ENCODE data around the gene MYOM1. TPM values are rescaled to one million over a fixed set of nuclear protein-coding genes. Genes with fewer than 3 reads are reported as not detected.

Gene MYOM1
- total RNA-seq, 2 experiments from 2014 or later = 2.4 to 3.8 TPM

DNA sequence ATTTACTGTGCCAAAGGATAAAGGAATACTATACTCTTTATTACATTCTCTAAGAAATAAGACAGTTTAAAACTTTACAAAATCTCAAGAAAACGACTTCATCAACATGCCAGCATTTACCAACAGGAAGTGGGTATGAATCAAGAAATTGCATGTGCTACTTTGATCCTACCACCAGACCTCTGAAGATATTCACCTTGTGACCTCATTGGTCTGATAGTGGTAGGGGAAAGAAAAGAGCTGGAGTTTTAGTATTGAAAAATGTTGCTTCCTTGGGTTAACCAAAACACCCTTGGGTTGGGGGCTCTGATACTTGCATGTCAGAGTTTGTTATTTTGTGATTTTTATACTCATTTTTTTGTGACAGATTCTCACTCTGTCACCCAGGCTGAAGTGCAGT lies 122.7 kb downstream of the MYOM1 start:
- H3K9me2 ChIP-seq (ENCODE audit: insufficient read depth, low read length) = no peaks in the 10 kb centered on the region
- TF ChIP-seq EZH2phosphoT487 (IDR thresholded peaks at IDR 0.05; ENCODE audit: borderline replicate concordance, low read depth, low read length) = no peak
- TF ChIP-seq, protein P1, sequence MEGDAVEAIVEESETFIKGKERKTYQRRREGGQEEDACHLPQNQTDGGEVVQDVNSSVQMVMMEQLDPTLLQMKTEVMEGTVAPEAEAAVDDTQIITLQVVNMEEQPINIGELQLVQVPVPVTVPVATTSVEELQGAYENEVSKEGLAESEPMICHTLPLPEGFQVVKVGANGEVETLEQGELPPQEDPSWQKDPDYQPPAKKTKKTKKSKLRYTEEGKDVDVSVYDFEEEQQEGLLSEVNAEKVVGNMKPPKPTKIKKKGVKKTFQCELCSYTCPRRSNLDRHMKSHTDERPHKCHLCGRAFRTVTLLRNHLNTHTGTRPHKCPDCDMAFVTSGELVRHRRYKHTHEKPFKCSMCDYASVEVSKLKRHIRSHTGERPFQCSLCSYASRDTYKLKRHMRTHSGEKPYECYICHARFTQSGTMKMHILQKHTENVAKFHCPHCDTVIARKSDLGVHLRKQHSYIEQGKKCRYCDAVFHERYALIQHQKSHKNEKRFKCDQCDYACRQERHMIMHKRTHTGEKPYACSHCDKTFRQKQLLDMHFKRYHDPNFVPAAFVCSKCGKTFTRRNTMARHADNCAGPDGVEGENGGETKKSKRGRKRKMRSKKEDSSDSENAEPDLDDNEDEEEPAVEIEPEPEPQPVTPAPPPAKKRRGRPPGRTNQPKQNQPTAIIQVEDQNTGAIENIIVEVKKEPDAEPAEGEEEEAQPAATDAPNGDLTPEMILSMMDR (conservative IDR thresholded peaks at IDR 0.05; ENCODE audit: low read length) = no peak
- BruUV-seq (replicated peaks) = no TSS peak
- no peak for DNase-seq (ENCODE audit: low spot score)
- H3K27ac ChIP-seq (ENCODE audit: low read depth, low read length, poor library complexity, severe bottlenecking) = no peak overlapping the region
- CTCF ChIA-PET (ENCODE audit: unreplicated experiment) = interaction anchor here (0.7 kb wide), 1 partner anchor 13 kb away, joined by 3 read pairs; no protein-coding TSS in a partner anchor
- no peaks in the 10 kb centered on the region for H3K79me2 ChIP-seq (ENCODE audit: insufficient read depth, low read depth, low read length)
- intact Hi-C loops (cut with micrococcal nuclease; ENCODE audit: unreplicated experiment) = no loop called here
- POLR2A ChIA-PET = interaction anchor here (0.6 to 2.1 kb wide), 5 partner anchors 8 to 1160 kb away, joined by 3 to 8 read pairs (median 4); no protein-coding TSS in a partner anchor
- no peaks in the 10 kb centered on the region for H4K20me1 ChIP-seq (ENCODE audit: insufficient read depth, low read length)
- H3K9me3 ChIP-seq (ENCODE audit: low read length) = no peaks in the 10 kb centered on the region
- no peaks in the 10 kb centered on the region for H3K36me3 ChIP-seq (ENCODE audit: insufficient read depth, low read length)
- H3K4me3 ChIP-seq (ENCODE audit: low read depth, low read length, poor library complexity, severe bottlenecking) = no peak overlapping the region
- H3K4me2 ChIP-seq (ENCODE audit: low read length) = no peak overlapping the region
- no peaks in the 10 kb centered on the region for H3K4me1 ChIP-seq (ENCODE audit: insufficient read depth, low read length, poor library complexity, severe bottlenecking)
- no peak overlapping the region for H2AFZ ChIP-seq (ENCODE audit: low read length)

DNA sequence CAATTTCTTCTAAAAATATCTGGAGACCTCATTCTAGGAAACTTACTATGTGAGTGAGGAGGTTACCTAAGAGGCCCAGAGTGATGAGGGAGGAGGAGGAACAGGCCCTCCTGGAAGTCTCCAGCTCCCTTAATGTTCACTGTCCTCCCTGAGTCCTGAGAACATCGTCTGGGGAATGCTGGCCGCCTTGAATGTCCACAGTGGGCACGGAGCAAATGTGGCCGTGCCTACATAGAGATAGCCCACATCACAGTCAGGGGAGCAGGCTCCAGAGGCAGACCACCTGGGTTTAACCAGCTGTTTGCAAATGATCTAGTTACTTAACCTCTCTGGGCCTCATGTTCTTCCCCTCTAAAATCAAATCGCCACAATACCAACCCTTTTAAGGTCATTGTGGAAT lies 123.8 kb downstream of the MYOM1 start:
- no peak overlapping the region for H3K27ac ChIP-seq (ENCODE audit: low read depth, low read length, poor library complexity, severe bottlenecking)
- H4K20me1 ChIP-seq (ENCODE audit: insufficient read depth, low read length) = no peaks in the 10 kb centered on the region
- BruUV-seq (replicated peaks) = no TSS peak
- no peaks in the 10 kb centered on the region for H3K9me2 ChIP-seq (ENCODE audit: insufficient read depth, low read length)
- intact Hi-C loops (cut with micrococcal nuclease; ENCODE audit: unreplicated experiment) = no loop called here
- no peak overlapping the region for H2AFZ ChIP-seq (ENCODE audit: low read length)
- no peaks in the 10 kb centered on the region for H3K36me3 ChIP-seq (ENCODE audit: insufficient read depth, low read length)
- H3K4me2 ChIP-seq (ENCODE audit: low read length) = no peak overlapping the region
- H3K9me3 ChIP-seq (ENCODE audit: low read length) = no peaks in the 10 kb centered on the region
- H3K4me1 ChIP-seq (ENCODE audit: insufficient read depth, low read length, poor library complexity, severe bottlenecking) = no peaks in the 10 kb centered on the region
- no peak for TF ChIP-seq EZH2phosphoT487 (IDR thresholded peaks at IDR 0.05; ENCODE audit: borderline replicate concordance, low read depth, low read length)
- TF ChIP-seq, protein P1 (conservative IDR thresholded peaks at IDR 0.05; ENCODE audit: low read length) = no peak
- H3K4me3 ChIP-seq (ENCODE audit: low read depth, low read length, poor library complexity, severe bottlenecking) = no peak overlapping the region
- POLR2A ChIA-PET = no interaction called here
- no peak for DNase-seq (ENCODE audit: low spot score)
- CTCF ChIA-PET (ENCODE audit: unreplicated experiment) = interaction anchor here (0.6 kb wide), 1 partner anchor 33 kb away, joined by 4 read pairs; no protein-coding TSS in a partner anchor
- no peaks in the 10 kb centered on the region for H3K79me2 ChIP-seq (ENCODE audit: insufficient read depth, low read depth, low read length)

DNA sequence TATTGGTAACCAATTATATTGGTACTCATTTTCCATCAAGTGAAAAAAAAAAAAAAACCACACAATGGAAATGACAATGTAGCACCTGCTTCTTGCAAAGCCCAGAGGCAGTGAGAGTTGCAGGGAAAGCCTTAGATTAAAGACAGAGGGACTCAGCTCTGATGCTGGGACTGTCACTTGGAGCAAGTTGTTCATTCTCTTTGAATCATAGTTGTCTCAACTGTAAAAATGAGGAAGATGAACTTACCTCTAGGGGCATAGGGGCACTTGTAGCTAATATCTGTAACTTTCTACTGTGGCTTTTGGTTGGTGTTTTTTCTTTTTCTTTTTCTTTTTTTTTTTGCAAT lies 125.5 kb downstream of the MYOM1 start:
- Histone ChIP-seq H3K9me2 (ENCODE audit: insufficient read depth, low read length) (no peaks in the 10 kb centered on the region), H3K4me3 (ENCODE audit: low read depth, low read length, poor library complexity, severe bottlenecking) (no peak overlapping the region), H3K9me3 (ENCODE audit: low read length) (no peaks in the 10 kb centered on the region), H2AFZ (ENCODE audit: low read length) (no peak overlapping the region; the same call in 1 of the 2 replicates), H3K4me2 (ENCODE audit: low read length) (no peak overlapping the region), H3K79me2 (ENCODE audit: insufficient read depth, low read depth, low read length) (no peaks in the 10 kb centered on the region), H3K36me3 (ENCODE audit: insufficient read depth, low read length) (no peaks in the 10 kb centered on the region), H3K27ac (ENCODE audit: low read depth, low read length, poor library complexity, severe bottlenecking) (no peak overlapping the region), H4K20me1 (ENCODE audit: insufficient read depth, low read length) (no peaks in the 10 kb centered on the region), H3K4me1 (ENCODE audit: insufficient read depth, low read length, poor library complexity, severe bottlenecking) (no peaks in the 10 kb centered on the region)
- DNase-seq (ENCODE audit: low spot score) = peak; percentile 11
- ChIA-PET CTCF (ENCODE audit: unreplicated experiment) (no interaction called here), POLR2A (interaction anchor here (0.7 kb wide), 2 partner anchors 9 to 166 kb away, joined by 3 to 4 read pairs; no protein-coding TSS in a partner anchor)
- intact Hi-C loops (cut with micrococcal nuclease; ENCODE audit: unreplicated experiment) = no loop called here
- no TSS peak for BruUV-seq (replicated peaks)
- TF ChIP-seq, protein P1 (conservative IDR thresholded peaks at IDR 0.05; ENCODE audit: low read length) = peak; percentile 15; the same call in 1 of the 2 replicates
- no peak for TF ChIP-seq EZH2phosphoT487 (IDR thresholded peaks at IDR 0.05; ENCODE audit: borderline replicate concordance, low read depth, low read length)
